GM18867 (cell line): ENCODE results near the gene TRAIP.
"Not testable (repeated sequence)": the region's sequence is repeated elsewhere in the genome, so short reads cannot be mapped to it uniquely, and the experiment has no call there.

ENCODE experiments used
- ATAC-seq: cut with Tn5 transposase; IDR thresholded peaks from one replicate; pipeline ENCODE4 v1.9.1; 2021; ENCODE audit warnings: mild to moderate bottlenecking, moderate library complexity; ENCODE audit not compliant: unreplicated experiment

The TRAIP gene

DNA sequence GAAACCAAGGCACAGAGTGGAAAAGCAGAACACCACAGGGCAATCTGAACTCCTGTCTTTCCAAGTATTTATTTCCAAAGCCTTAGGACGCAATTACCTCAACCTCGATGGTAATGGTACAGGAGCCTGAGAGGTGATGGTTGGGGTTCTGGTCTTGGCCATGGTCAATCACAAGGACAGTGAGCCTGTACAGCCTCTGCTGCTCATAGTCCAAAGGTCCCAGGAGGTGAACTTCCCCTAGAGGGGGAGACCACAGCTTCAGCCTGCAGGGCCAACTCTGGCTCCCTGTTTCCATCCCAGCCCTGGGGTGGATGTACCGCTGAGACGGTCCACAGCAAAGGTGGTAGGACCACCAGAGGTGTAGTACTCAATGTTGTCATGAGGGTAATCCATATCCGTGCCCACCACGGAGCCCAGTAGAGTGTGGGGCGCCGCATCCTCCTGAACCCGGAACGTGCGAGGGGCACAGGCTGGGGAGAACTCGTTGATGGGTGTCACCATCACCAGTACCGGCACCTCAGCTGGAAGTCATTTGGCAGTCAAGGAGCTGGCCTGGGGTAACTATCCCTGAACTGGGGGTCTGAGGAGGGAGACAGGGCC, 62.8 kb downstream of the TRAIP start:
- ATAC-seq: no peak

DNA sequence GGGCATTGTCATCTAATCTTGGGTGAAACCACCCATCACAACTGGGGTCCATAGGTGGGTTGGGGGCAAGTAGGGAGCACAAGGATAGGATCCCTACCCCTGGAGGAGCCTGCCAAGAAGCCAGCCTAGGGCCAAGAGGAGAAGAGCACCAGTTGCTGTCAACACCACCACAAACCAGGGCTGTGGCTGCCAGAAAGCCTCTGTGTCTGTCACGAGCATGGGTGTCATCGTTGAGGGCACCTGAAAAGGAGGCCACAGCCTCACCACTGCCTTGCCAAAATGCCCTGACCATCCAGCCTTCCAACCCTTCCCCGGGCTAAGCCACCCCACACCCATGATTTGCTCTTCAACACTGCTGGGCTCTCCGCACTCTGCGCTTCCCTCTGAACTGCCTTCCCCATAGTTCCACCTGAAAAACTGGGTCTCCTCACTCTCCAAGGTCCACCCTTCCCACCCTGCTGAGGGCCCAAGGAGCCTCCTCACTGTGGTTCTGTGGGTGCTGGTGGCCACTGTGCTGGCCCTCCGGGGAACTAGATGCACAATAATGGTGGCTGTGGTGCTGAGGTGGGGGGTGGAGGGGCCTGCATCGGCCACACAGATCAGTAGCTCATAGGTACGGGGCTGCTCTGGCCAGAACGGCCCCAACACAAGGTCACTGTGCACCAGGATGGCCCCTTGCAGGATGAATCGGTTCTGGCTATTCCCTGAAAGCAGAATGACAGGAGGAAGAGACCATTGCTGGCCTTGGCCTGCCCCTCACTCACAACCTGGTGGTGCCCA, 63.8 kb downstream of the TRAIP start:
- ATAC-seq: no peak

- no peak for ATAC-seq
Observed at GRCh38 chr3:49791571-49791970, 64.8 kb downstream of the TRAIP start.

DNA sequence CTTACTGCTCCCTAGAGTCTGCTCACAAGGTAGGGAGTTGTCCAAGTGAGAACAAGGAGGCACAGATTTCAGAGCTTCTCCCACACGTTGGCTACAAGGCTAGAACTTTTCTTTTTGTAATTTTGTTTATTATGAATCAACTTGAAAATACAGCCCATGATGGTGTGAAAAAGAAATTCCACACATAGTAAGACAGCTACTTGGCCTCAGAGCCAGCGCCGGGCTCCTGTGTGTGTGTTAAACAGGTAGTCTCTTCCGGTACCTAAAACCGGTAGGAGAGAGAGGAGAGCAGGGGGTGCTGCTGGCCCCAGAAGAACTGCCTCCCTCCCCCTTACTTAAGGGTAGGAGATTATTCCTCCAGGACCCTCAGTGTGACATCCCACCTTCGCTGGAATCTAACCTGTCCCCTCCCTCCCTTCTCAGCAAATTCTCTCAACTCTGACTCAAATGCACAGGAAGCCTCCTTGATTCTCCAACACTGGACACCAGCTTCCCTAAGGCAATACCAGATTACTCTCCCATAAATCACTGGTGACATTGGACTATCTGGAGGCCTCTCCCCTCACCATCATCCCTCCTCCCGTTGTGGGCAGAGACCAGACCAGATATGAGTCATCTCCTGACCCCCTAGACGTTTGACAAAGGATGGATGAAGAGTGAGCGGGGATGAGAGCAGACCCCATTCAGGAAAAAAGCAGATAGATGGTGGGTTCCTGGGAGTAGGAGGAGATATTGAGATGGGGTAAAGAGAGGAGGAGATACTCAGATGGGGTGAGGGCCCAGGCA, 65.5 kb downstream of the TRAIP start:
- ATAC-seq: no peak

GRCh38 chr3:49788056-49788455, 68.3 kb downstream of the TRAIP start:
- ATAC-seq: no peak

GRCh38 chr3:49787536-49787935, 68.8 kb downstream of the TRAIP start:
- no peak for ATAC-seq

- ATAC-seq: no peak
Observed at GRCh38 chr3:49787182-49787464, 69.2 kb downstream of the TRAIP start.

- peak; percentile 98 for ATAC-seq
Observed at GRCh38 chr3:49786357-49787181, 69.8 kb downstream of the TRAIP start, which contains the start of gene IP6K1. Gene IP6K1, minus strand, starts transcription at chr3:49786542. Its CDS starts 38,502 bp downstream, at chr3:49748040.

DNA sequence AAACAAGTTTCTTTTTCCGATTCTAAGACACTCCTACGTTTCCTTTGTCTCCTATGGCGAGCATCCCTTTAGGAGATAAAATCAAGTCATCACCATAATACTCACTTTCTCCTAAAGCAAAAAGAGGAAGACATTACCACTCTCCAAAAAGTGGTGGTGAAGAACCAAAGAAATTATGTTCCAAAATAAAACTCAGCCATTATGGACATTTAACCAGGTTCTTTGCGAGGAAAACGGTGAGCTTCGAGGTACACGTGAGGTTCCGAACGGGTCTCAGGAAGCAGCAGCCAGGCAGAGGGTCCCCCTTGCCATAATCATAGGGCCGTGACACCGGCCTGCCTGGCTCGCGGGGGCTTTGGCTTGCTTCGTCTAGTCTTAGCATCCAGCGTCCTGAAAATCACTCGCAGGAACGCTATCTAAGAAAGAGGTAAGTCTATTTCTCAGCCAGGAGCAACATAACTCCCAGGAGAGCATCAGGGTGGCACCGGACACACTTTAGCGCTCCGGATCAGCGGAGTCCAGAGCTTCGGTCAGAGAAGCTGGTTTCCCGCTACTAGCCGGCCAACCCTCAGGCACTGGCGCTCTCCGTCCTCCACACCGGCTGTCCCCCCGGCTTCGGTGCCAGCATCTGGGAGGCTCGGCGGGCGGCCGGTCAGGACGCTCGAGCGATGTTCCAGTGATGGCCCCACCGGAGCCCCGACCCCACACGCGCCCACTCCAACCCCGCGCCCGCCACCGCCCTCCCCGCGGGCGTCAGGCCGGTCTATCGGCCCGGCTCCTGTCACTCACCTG, 70.6 kb downstream of the TRAIP start:
- peak; percentile 47 for ATAC-seq

DNA sequence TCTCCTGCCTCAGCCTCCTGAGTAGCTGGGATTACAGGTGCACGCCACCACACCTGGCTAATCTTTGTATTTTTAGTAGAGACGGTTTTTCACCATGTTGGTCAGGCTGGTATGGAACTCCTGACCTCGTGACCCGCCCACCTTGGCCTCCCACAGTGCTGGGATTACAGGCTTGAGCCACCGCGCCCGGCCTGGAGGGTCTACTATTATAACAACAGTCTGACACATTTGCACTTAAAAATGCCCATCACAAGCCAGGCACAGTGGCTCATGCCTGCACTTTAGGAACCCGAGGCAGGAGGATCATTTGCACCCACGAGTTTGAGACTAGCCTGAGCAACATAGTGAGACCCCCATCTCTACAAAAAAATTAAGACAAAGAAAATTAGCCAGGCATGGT, 74.1 kb downstream of the TRAIP start:
- ATAC-seq: not testable (repeated sequence)

DNA sequence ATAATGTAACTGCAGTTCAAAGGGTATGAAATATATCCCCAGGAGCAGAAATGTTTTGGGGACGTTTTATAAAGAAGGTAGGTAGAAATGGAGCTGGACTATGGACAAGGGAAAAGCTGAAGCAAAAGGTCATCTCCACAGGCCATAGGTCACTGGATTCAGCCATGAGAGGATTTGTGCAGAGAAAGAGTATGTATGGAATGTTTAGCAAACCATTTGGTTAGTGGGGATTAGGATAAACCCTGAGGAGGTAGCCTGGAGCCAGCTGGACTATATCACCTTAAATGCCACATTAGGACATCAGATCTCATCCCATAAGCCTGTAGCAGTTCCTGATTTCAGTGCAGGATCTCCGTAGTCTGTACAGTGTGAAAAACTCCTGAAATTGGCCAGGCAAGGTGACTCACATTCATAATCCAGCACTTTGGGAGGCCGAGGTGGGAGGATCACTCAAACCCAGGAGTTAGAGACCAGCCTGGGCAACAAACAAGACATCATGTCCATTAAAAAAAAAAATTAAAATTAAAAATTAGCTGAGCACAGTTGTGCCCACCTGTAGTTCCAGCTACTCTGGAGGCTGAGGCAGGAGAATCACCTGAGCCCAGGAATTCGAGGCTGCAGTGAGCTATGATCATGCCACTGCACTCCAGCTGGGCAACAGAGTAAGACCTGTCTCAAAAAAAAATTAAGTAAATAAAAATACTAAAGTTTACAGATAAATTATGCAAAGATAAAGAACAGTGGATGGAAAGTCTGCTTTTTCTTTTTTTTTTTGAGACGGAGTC, 74.8 kb downstream of the TRAIP start:
- ATAC-seq: no peak

GRCh38 chr3:49780975-49781365, 75.4 kb downstream of the TRAIP start:
- not testable (repeated sequence) for ATAC-seq

DNA sequence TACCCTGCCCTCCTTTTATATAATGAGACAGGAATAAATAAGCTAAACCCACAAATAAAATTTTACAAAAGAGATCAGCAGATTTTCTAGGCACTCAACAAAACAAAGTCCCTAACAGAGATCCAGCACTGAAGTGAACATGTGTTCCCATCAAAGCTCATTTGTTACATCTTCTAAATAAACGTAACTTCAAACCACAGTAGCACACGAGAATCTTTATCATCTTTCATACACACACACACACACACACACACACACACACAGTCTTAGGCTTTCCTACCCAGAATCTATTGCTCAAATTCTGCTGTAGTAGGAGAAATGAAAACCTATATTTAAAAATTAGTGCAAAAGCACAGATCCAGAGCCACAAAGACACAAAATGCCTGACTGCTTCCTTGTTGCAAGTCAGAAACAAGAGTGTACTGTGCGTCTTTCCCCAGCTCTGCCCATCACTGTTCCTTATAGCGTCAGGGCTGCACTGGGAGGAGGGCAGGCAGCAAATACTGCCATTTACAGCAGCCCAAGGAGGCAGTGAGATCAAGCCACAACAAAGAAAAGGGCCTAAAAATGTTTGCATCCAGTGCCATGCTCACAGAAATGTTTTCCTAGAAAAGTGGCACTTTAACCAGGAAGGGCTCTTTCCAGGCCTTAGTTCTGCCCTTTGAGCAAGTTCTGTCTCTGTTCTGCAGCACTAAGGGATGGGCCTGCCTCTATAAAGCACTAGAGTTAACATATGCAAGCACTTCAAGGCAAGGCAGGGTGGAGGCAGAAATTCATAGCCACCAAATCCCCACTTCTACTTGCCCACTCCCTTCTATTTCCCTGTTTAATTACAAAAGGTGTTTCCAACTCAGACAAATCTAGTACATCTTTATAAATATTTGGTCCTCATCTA, 76.0 kb downstream of the TRAIP start:
- no peak for ATAC-seq

GRCh38 chr3:49779358-49780079, 76.8 kb downstream of the TRAIP start:
- no peak for ATAC-seq
